Mesenchymal stem cell (in vitro differentiated cells and primary cell): Measurements from ENCODE around the gene BRMS1L.

Source experiments
- DNase-seq: peaks from one replicate; pipeline ENCODE4 v3.0.0-alpha.2; 2013
- H2AFZ ChIP-seq: one replicate; pipeline ENCODE4 v1.6.1; 2013; ENCODE audit warnings: low read depth, mild to moderate bottlenecking, control low read depth, inconsistent platforms, low read length, moderate library complexity
- H2AK5ac ChIP-seq: 2 replicates; pipeline ENCODE4 v1.6.1; 2013; ENCODE audit warnings: low read length, moderate library complexity, mild to moderate bottlenecking, inconsistent platforms; ENCODE audit not compliant: severe bottlenecking
- H2BK120ac ChIP-seq: one replicate; pipeline ENCODE4 v1.6.1; 2013; ENCODE audit warnings: low read depth, mild to moderate bottlenecking, inconsistent platforms, low read length, moderate library complexity
- H2BK12ac ChIP-seq, 2 experiments: one replicate each; pipeline ENCODE4 v1.6.1; 2013; ENCODE audit warnings: inconsistent platforms in 2 of 2, low read length in 2 of 2, mild to moderate bottlenecking in 2 of 2, moderate library complexity in 2 of 2, control low read depth in 1 of 2
- H2BK15ac ChIP-seq: one replicate; pipeline ENCODE4 v1.6.1; 2013; ENCODE audit warnings: mild to moderate bottlenecking, low read depth, inconsistent platforms; ENCODE audit not compliant: poor library complexity, severe bottlenecking
- H2BK5ac ChIP-seq: 2 replicates; pipeline ENCODE4 v1.6.1; 2013; ENCODE audit warnings: low read depth, mild to moderate bottlenecking, low read length, control low read depth, inconsistent platforms; ENCODE audit not compliant: poor library complexity, severe bottlenecking
- H3K14ac ChIP-seq, 2 experiments: one replicate each; pipeline ENCODE4 v1.6.1; 2013; ENCODE audit warnings: inconsistent platforms in 2 of 2, low read length in 2 of 2, control low read depth in 1 of 2, mild to moderate bottlenecking in 1 of 2, moderate library complexity in 1 of 2
- H3K18ac ChIP-seq, 2 experiments: one replicate each; pipeline ENCODE4 v1.6.1; 2013; ENCODE audit warnings: inconsistent platforms in 2 of 2, low read length in 2 of 2, control low read depth in 1 of 2, low read depth in 1 of 2, mild to moderate bottlenecking in 1 of 2
- H3K23ac ChIP-seq, 2 experiments: one replicate each; pipeline ENCODE4 v1.6.1; 2013; ENCODE audit warnings: inconsistent platforms in 2 of 2, low read length in 2 of 2, mild to moderate bottlenecking in 2 of 2, moderate library complexity in 2 of 2, control low read depth in 1 of 2
- H3K27ac ChIP-seq: 2 replicates; pipeline ENCODE4 v1.5.1; 2013; ENCODE audit warnings: mild to moderate bottlenecking, moderate library complexity, low read length, control low read depth, inconsistent platforms; ENCODE audit not compliant: poor library complexity, severe bottlenecking
- H3K27me3 ChIP-seq, 2 experiments: 2 replicates each; pipeline versions ENCODE4 v1.6.1 to v1.7.0; 2013; ENCODE audit warnings: low read length in 2 of 2, mild to moderate bottlenecking in 2 of 2, moderate library complexity in 2 of 2, control low read depth in 1 of 2, inconsistent platforms in 1 of 2; ENCODE audit not compliant: control insufficient read depth in 1 of 2, insufficient read depth in 1 of 2
- H3K36me3 ChIP-seq, 2 experiments: 2 replicates each; pipeline versions ENCODE4 v1.6.1 to v1.7.0; 2013; ENCODE audit warnings: low read length in 2 of 2, control low read depth in 1 of 2, inconsistent platforms in 1 of 2, low read depth in 1 of 2, mild to moderate bottlenecking in 1 of 2; ENCODE audit not compliant: insufficient read depth in 2 of 2, control insufficient read depth in 1 of 2
- H3K4ac ChIP-seq, 2 experiments: one replicate each; pipeline ENCODE4 v1.6.1; 2013; ENCODE audit warnings: inconsistent platforms in 2 of 2, low read length in 2 of 2, mild to moderate bottlenecking in 2 of 2, moderate library complexity in 2 of 2, control low read depth in 1 of 2, low read depth in 1 of 2
- H3K4me1 ChIP-seq: 2 replicates; pipeline ENCODE4 v1.6.1; 2013; ENCODE audit warnings: low read depth, low read length, control low read depth; ENCODE audit not compliant: control insufficient read depth, insufficient read depth
- H3K4me2 ChIP-seq: 2 replicates; pipeline ENCODE4 v1.6.1; 2013; ENCODE audit warnings: low read length, mild to moderate bottlenecking, inconsistent platforms; ENCODE audit not compliant: poor library complexity, severe bottlenecking
- H3K4me3 ChIP-seq, 2 experiments: 2 replicates each; pipeline versions ENCODE4 v1.5.1 to v1.7.0; 2013; ENCODE audit warnings: low read length in 2 of 2, mild to moderate bottlenecking in 2 of 2, control low read depth in 1 of 2, low read depth in 1 of 2; ENCODE audit not compliant: insufficient read depth in 1 of 2
- H3K79me1 ChIP-seq: replicated peaks from 2 replicates; pipeline ENCODE4 v1.6.1; 2013; ENCODE audit warnings: mild to moderate bottlenecking, control low read depth, low read length, inconsistent platforms; ENCODE audit not compliant: poor library complexity, severe bottlenecking
- H3K9ac ChIP-seq: 2 replicates; pipeline ENCODE4 v1.7.0; 2013; ENCODE audit warnings: mild to moderate bottlenecking, low read length, moderate library complexity
- H3K9me3 ChIP-seq: 2 replicates; pipeline ENCODE4 v1.7.0; 2013; ENCODE audit warnings: mild to moderate bottlenecking, low read length; ENCODE audit not compliant: control insufficient read depth
- H4K8ac ChIP-seq: one replicate; pipeline ENCODE4 v1.6.1; 2013; ENCODE audit warnings: inconsistent platforms, mild to moderate bottlenecking, low read length, moderate library complexity
- H4K91ac ChIP-seq: one replicate; pipeline ENCODE4 v1.6.1; 2013; ENCODE audit warnings: mild to moderate bottlenecking, low read length, inconsistent platforms
- whole genome bisulfite sequencing: methylation state at CpG from one replicate; pipeline ENCODE4 v1.1.7; 2013; ENCODE audit warnings: mixed read lengths; 5-methylcytosine and 5-hydroxymethylcytosine counted together

The BRMS1L gene

GRCh38 chr14:35900741-35901140 is 74.6 kb downstream of the BRMS1L start:
- no peaks in the 10 kb centered on the region for H3K4me1 ChIP-seq
- no peak overlapping the region for H2BK5ac ChIP-seq
- no peak overlapping the region for H2AFZ ChIP-seq
- H3K27ac ChIP-seq = no peak overlapping the region
- H3K27me3 ChIP-seq = no peaks in the 10 kb centered on the region
- H3K14ac ChIP-seq = no peak overlapping the region
- H3K9ac ChIP-seq = no peak overlapping the region
- H2AK5ac ChIP-seq = no peak overlapping the region
- H2BK15ac ChIP-seq = no peak overlapping the region
- peaks cover 1% of the 10 kb centered on the region for H3K79me1 ChIP-seq
- no peak overlapping the region for H2BK12ac ChIP-seq
- H3K9me3 ChIP-seq = peaks cover 12% of the 10 kb centered on the region
- H3K23ac ChIP-seq = no peak overlapping the region
- H3K4me2 ChIP-seq = no peak overlapping the region
- H3K4me3 ChIP-seq = no peak overlapping the region
- no peak overlapping the region for H2BK120ac ChIP-seq
- WGBS = 96% methylated on average over 3 of the region's 3 CpGs
- no peak overlapping the region for H3K4ac ChIP-seq
- no peak overlapping the region for H3K18ac ChIP-seq
- no peak for DNase-seq
- H3K36me3 ChIP-seq = peaks cover 0 to 3% of the 10 kb centered on the region in 2 experiments
- no peak overlapping the region for H4K8ac ChIP-seq
- H4K91ac ChIP-seq = no peak overlapping the region

DNA sequence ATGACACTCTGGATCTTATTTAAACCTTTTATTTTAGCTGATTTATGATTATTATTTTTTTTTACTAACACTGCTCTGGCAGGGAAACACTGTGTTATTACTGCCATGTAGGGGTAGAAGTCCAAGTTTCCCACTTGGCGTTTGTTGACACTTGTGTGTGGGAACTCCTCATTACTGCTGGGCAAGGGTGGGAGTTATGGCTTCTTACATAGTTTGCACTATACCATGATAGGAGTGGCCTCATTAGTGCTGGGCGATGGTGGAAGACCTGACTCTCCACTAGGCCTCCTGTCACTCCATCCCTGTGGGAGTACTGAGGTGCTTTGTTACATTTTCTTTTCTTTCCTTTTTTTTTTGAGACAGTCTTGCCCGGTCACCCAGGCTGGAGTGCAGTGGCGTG is 83.5 kb downstream of the BRMS1L start:
- Histone ChIP-seq H3K4me2 (no peak overlapping the region), H3K18ac (no peak overlapping the region), H2BK120ac (no peak overlapping the region), H3K4me1 (no peaks in the 10 kb centered on the region), H3K14ac (no peak overlapping the region), H2BK15ac (no peak overlapping the region), H3K79me1 (no peaks in the 10 kb centered on the region), H3K23ac (no peak overlapping the region), H4K91ac (no peak overlapping the region), H3K9me3 (no peaks in the 10 kb centered on the region), H3K9ac (no peak overlapping the region), H2BK12ac (no peak overlapping the region), H3K27me3 (no peaks in the 10 kb centered on the region), H3K4ac (no peak overlapping the region), H2BK5ac (no peak overlapping the region), H2AK5ac (no peak overlapping the region), H3K27ac (no peak overlapping the region), H2AFZ (no peak overlapping the region), H3K4me3 (no peak overlapping the region), H4K8ac (no peak overlapping the region), H3K36me3 (no peaks in the 10 kb centered on the region)
- 69% methylated on average over 3 of the region's 4 CpGs for WGBS
- no peak for DNase-seq

DNA sequence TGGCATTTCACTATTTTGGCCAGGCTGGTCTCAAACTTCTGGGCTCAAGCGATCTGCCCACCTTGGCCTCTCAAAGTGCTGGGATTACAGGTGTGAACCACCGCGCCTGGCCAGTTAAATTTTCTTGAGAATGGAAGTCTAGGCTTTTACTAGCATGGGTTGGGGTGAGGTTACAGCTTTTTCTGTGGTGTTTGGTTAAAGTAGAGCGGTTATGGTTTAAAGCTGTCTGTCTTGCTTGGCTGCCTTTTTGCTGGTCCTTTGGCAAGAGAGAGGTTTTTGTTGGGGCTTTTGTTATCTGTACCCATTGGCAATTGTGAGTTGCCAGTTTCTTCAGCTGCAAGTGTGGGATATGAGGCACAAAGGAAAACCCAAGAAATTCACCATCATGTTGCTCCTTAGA is 84.1 kb downstream of the BRMS1L start:
- no peak overlapping the region for H3K4me3 ChIP-seq
- H3K27me3 ChIP-seq = no peaks in the 10 kb centered on the region
- no peak overlapping the region for H3K23ac ChIP-seq
- no peaks in the 10 kb centered on the region for H3K79me1 ChIP-seq
- no peak overlapping the region for H2BK12ac ChIP-seq
- no peaks in the 10 kb centered on the region for H3K4me1 ChIP-seq
- no peak overlapping the region for H2BK15ac ChIP-seq
- DNase-seq = no peak
- no peak overlapping the region for H3K9ac ChIP-seq
- H4K8ac ChIP-seq = no peak overlapping the region
- no peaks in the 10 kb centered on the region for H3K36me3 ChIP-seq
- H2AK5ac ChIP-seq = no peak overlapping the region
- H3K4me2 ChIP-seq = no peak overlapping the region
- no peak overlapping the region for H2BK120ac ChIP-seq
- H2AFZ ChIP-seq = no peak overlapping the region
- no peak overlapping the region for H3K14ac ChIP-seq
- WGBS = 94% methylated on average over 4 of the region's 4 CpGs
- no peak overlapping the region for H2BK5ac ChIP-seq
- H3K4ac ChIP-seq = no peak overlapping the region
- no peak overlapping the region for H3K27ac ChIP-seq
- no peak overlapping the region for H4K91ac ChIP-seq
- no peaks in the 10 kb centered on the region for H3K9me3 ChIP-seq
- H3K18ac ChIP-seq = no peak overlapping the region

- Histone ChIP-seq H3K4me1 (no peaks in the 10 kb centered on the region), H2AK5ac (no peak overlapping the region), H2BK15ac (no peak overlapping the region), H2BK12ac (no peak overlapping the region), H2AFZ (no peak overlapping the region), H3K18ac (no peak overlapping the region), H3K4me3 (no peak overlapping the region), H3K9me3 (no peaks in the 10 kb centered on the region), H3K4ac (no peak overlapping the region), H2BK5ac (no peak overlapping the region), H2BK120ac (no peak overlapping the region), H3K79me1 (no peaks in the 10 kb centered on the region), H3K4me2 (no peak overlapping the region), H4K91ac (no peak overlapping the region), H3K36me3 (no peaks in the 10 kb centered on the region), H3K9ac (no peak overlapping the region), H4K8ac (no peak overlapping the region), H3K23ac (no peak overlapping the region), H3K14ac (no peak overlapping the region), H3K27me3 (no peaks in the 10 kb centered on the region), H3K27ac (no peak overlapping the region)
- WGBS = 71% methylated on average over 4 of the region's 4 CpGs
- DNase-seq = no peak
Observed at GRCh38 chr14:35911097-35911496, 85.0 kb downstream of the BRMS1L start.
